ENCODE results near the gene CFAP210.
A peak's percentile ranks its signal among the peaks of the same experiment; 100 is the strongest.

Gene CFAP210, protein sequence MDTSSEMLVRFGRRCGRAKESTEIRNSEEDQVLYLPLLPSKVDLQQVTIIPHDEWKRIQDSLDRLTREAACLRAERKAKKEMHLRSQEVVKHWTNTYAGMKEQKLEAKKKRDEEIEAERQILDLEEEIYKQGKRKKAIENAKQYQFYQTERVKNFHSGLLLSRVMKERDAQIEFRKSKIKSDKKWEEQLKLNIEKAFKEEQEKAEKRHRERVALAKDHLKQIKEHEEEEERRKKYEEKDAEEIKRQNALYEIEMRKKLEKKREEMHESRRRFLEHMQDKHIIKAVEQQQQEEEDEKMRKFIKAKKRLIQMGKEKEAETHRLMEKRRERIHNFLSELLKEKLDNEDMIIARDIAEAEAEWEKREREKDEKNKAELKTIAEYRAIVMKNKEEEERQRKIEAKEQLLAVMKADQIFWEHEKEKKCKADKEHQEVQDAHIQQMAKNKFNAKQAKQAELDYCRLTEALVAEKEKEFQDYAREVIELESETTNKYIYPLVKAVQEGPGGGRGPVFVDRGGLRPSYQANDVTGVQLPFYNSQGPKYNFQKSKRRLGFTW

DNA sequence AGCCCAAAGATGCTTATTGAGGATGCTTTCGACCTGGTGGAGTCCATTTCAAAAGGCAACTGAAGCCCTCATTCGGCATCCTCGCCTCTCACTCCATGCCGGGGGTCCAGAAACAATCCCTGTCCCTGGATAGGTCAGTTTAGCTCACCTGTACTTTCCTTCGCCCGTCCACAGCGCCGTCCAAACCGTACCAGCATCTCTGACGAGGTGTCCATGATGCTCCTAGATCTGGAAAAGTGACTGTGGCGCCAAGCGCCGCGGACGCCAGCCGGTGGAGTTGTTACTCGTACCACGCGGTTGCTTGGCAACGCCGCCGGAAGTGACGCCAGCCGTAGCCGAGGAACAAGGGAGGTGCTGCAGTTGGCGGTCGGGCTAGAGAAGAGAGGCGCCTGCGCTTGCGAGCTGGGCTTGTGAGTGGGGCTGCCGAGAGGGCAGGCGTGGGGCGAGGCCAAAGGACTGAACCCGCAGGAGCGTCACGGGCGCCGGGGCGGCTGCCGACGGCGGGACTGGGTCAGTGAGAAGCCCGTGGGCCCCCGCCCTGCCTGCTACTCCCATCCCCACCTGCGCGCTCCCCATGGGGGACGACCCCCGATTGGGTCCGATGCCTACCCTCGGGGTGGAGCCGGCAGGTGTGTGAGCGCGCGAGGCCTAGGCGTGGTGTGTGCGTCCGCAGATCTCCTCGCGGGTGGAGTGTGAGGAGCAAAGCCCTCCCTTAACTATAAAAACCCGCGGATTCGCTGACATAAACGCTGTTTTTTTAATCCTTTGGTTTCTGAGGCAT is at the start of gene CFAP210, which contains the start of gene PHOSPHO2:
Gene CFAP210, minus strand, starts transcription at position 293 of the 781 bp plus-strand sequence. Its CDS starts 78 bp downstream, at position 215.
Gene PHOSPHO2, plus strand, starts transcription at position 357 of the 781 bp plus-strand sequence. CDS start 6,503 bp downstream, outside the sequence.
- DNase-seq (ENCODE audit: low spot score in 2 of 2): peak; percentile 96 to 99
- Mint-ChIP-seq H3K4me3 (peak within 1 kb of the TSS; percentile 90), H3K4me1 (peaks cover 12% of the 10 kb centered on the region), H3K27ac (peak within 1 kb of the TSS; percentile 96), H3K36me3 (peaks cover 32% of the 10 kb centered on the region), H3K9me3 (peaks cover 4% of the 10 kb centered on the region)
- ATAC-seq: peak; percentile 100

DNA sequence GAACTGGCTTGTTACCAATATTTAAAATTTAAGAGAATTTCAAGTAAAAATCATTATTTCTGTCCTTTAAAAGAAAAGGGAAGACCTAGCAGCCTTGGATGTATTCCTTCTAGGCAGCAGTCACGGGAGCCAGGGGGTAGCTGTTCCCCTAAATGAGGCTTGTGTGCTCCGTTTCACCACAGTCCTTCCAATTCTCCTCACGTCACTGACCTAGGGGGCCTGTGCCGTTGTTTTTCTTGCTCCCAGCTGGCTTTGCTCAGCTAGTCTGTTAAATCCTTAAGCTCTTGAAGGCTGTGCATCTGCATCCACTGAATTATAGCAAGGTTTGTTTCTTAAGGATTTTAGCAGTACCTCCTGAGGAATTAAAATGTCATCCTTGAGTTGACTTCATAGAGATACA is 49.3 kb upstream of the CFAP210 start:
- Mint-ChIP-seq H3K36me3 (peaks cover 9% of the 10 kb centered on the region), H3K4me1 (peaks cover 10% of the 10 kb centered on the region), H3K9me3 (no peaks in the 10 kb centered on the region), H3K4me3 (no peak overlapping the region), H3K27ac (no peak overlapping the region)
- ATAC-seq: no peak
- no peak for DNase-seq (ENCODE audit: low spot score in 2 of 2)

DNA sequence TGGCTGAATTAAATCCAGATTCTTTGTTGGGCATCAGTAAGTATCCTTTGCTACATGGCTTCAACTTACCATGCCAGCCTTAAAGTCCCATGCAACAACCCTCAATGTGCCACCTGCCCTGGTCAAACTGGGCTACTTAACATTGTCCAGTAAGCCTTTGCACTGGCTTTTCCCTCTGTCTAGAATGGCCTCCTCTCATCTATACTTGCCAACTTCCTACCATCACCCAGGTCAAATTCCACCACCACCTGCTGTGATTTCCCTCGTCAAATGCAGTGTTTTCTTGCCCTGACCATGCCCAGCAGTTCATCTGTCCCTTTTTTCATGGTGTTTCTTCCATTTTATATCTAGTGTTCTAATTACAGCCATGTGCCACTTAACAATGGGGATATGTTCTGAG is 45.1 kb upstream of the CFAP210 start:
- Mint-ChIP-seq H3K4me3 (no peak overlapping the region), H3K4me1 (peaks cover 10% of the 10 kb centered on the region), H3K36me3 (peaks cover 12% of the 10 kb centered on the region), H3K9me3 (no peaks in the 10 kb centered on the region), H3K27ac (no peak overlapping the region)
- ATAC-seq (no peak), DNase-seq (ENCODE audit: low spot score in 2 of 2) (no peak)

DNA sequence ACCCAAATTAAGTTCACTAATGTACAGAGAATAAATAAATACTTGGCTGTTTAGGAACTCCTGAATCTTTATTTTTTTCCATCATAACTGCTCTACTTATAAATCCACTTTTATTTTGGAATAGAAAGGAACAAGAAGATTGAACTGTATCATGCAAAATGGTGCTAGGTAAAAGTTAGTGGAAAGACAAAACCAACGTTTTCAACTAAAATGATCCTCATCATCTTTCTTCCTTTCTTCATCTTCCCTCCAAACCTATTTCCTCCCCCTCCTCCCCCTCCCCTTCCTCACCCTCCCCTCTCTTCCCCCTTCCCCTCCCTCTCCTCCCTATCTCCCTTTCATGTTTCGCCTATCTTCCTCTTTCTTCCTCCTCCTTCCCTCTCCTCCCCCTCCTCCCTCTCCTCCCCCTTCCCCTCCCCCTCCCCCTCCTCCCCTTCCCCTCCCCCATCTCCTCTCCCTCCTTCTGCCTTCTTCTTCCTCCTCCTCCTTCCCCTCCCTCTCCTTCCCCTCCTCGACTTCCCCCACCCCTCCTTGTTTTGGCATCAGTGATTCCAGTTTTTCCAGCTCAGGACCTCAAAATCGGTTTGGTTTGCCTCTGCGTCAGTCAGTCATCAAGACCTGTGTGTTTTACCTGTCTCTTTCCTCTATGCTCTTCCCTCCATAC is 44.5 kb upstream of the CFAP210 start:
- ATAC-seq (no peak), DNase-seq (ENCODE audit: low spot score in 2 of 2) (no peak)
- H3K4me3 Mint-ChIP-seq: no peak overlapping the region
- H3K9me3 Mint-ChIP-seq: no peaks in the 10 kb centered on the region
- H3K27ac Mint-ChIP-seq: no peak overlapping the region
- H3K4me1 Mint-ChIP-seq: peaks cover 11% of the 10 kb centered on the region
- H3K36me3 Mint-ChIP-seq: peaks cover 9% of the 10 kb centered on the region

DNA sequence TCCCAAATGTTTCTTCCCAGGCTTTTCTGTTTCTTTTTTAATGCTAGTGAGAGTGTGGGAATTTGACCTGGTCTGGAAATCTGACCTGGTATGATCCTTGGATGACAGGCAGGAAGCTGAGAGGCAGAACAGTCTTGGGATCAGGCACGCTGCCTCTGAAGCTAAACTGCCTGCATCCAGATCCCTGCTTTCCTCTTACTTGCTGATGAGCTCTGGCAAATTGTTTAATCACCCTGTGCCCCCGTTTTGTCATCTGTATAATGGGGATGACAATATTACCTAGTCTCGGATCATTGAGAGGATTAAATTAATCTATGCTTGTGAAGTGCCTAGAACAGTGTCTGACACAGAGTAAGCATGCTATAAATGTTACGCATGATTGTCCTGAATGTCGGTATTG is 42.7 kb upstream of the CFAP210 start:
- ATAC-seq (no peak), DNase-seq (ENCODE audit: low spot score in 2 of 2) (no peak)
- Mint-ChIP-seq H3K4me3 (no peak overlapping the region), H3K27ac (no peak overlapping the region), H3K4me1 (peaks cover 24% of the 10 kb centered on the region), H3K36me3 (peaks cover 14% of the 10 kb centered on the region), H3K9me3 (no peaks in the 10 kb centered on the region)

DNA sequence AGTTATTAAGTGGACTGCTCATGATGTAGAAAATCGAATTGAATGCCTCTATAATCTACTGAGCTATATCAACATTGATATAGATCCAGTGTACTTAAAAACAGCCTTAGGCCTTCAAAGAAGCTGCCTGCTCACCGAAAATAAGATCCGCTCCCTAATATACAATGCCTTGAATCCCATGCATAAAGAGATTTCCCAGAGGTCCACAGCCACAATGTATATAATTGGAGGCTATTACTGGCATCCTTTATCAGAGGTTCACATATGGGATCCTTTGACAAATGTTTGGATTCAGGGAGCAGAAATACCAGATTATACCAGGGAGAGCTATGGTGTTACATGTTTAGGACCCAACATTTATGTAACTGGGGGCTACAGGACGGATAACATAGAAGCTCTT is 41.4 kb upstream of the CFAP210 start:
- ATAC-seq (no peak), DNase-seq (ENCODE audit: low spot score in 2 of 2) (no peak)
- Mint-ChIP-seq H3K36me3 (peaks cover 14% of the 10 kb centered on the region), H3K4me1 (peaks cover 26% of the 10 kb centered on the region), H3K9me3 (no peaks in the 10 kb centered on the region), H3K27ac (no peak overlapping the region), H3K4me3 (peak overlapping the region; percentile 88)

DNA sequence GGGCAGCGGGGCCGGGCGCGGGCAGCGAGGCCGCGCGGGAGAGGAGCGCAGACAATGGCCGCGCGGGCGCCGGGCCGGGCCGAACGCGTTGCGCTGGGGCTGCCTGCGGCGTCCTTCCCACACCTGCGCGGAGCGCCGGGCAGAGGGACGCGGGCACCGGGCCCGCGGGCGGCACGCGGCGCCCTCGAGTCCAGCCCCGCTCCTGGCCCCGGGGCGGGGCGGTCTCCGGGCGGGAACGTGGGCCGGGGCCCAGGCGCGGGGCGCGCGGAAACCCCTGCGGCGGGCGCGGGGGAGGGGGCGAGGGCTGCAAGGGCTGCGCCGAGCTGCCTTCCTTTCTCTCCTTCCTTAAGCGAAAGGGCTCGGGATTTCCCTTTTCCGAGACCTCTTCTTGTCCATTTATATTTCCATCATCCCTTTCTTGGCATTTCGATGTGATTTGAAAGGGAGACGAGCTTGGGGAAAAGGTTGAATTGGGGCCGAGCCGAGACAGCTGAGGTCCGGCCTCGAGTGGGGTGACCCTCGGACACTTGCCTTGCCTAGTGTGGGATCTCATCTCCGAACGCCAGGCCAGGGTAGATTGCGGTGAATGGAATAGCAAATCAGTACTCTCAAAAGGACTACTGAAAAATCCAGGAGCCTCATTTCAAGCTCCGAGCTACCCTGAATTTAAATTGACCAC is 40.1 kb upstream of the CFAP210 start:
- Mint-ChIP-seq H3K4me1 (peaks cover 21% of the 10 kb centered on the region), H3K4me3 (peak overlapping the region; percentile 88), H3K27ac (no peak overlapping the region), H3K36me3 (peaks cover 14% of the 10 kb centered on the region), H3K9me3 (no peaks in the 10 kb centered on the region)
- DNase-seq (ENCODE audit: low spot score in 2 of 2): peak; percentile 17 to 58
- peak; percentile 68 for ATAC-seq

DNA sequence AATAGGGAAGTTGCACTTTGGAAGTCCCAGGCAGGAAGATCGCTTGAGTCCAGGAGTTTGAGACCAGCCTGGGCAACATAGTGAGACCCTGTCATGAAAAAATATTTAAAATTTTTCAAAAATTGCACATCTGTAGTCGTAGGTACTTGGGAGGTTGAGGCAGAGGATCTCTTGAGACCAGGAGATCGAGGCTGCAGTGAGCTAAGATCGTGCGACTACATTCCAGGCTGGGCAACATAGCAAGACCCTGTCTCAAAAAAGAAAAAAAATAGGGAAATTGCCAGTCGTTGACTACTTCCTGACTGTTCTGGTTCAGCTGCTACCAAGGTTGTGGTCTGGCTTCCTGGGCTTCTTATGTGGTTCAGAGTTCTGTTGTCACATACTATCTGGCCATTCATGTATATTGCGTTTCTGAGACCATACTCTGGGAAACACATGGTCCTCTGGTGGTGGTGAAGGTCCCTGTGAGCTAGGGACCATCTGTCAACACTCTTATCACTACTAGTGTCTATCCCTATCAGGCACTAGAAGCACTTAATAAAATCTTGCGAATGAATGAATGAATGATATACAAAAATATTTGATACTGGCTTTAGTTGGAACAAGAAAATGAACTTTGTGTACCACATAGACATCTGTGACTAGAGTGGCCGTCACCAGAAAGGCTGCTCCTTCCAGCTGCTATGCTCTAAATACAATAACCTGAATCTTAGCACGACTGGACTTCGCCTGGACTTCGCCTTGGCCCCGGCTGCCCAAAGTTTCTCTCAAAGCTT is 38.6 kb upstream of the CFAP210 start:
- no peaks in the 10 kb centered on the region for H3K9me3 Mint-ChIP-seq

DNA sequence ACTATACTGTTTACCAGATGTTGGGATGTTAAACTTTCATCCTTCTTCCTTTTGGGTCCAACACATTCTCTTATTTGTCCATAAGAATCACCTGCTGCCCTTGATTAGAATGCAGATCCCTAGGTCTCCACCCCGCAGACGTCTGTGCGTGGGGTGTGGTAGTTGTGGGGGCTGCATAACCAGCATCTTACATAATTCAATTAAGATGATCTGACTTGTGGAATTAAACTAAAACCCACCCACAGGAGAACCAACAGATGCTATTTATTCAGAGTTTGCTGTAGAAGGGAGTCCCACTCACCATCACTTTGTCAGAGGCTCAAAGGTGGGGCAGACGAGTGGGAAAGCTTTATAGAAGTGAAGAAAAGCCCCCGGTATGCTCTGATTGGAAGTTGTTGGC is 37.9 kb upstream of the CFAP210 start:
- Mint-ChIP-seq H3K36me3 (peaks cover 11% of the 10 kb centered on the region), H3K27ac (no peak overlapping the region), H3K4me1 (peaks cover 17% of the 10 kb centered on the region), H3K9me3 (no peaks in the 10 kb centered on the region), H3K4me3 (no peak overlapping the region)
- no peak for DNase-seq (ENCODE audit: low spot score in 2 of 2)
- ATAC-seq: no peak

More for the DNA sequence above, 38.6 kb upstream of the CFAP210 start:
- Mint-ChIP-seq H3K36me3 (peaks cover 14% of the 10 kb centered on the region), H3K27ac (peak overlapping the region; percentile 84), H3K4me1 (peaks cover 17% of the 10 kb centered on the region), H3K4me3 (peak overlapping the region; percentile 88)
- DNase-seq (ENCODE audit: low spot score in 2 of 2): peak in 1 of 2 donors; percentile 43
- ATAC-seq: no peak

DNA sequence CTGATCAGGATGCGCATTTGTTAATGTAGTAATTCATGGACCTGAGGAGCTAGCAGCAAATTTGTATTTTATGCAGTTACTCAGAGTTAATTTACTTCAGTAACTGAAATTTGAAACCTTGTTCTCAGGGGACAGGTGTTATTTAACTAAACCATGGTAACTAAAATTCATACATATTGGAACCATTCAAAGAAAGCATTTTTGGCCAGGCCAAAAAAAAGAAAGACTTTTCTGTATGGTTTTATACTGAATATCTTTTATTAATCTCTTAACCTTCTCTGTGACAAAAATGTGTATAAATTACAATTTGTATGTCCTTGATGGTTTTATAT is 35.0 kb upstream of the CFAP210 start:
- DNase-seq (ENCODE audit: low spot score in 2 of 2): no peak
- Mint-ChIP-seq H3K4me3 (no peak overlapping the region), H3K4me1 (peaks cover 17% of the 10 kb centered on the region), H3K27ac (no peak overlapping the region), H3K36me3 (peaks cover 6% of the 10 kb centered on the region), H3K9me3 (no peaks in the 10 kb centered on the region)
- ATAC-seq: no peak

DNA sequence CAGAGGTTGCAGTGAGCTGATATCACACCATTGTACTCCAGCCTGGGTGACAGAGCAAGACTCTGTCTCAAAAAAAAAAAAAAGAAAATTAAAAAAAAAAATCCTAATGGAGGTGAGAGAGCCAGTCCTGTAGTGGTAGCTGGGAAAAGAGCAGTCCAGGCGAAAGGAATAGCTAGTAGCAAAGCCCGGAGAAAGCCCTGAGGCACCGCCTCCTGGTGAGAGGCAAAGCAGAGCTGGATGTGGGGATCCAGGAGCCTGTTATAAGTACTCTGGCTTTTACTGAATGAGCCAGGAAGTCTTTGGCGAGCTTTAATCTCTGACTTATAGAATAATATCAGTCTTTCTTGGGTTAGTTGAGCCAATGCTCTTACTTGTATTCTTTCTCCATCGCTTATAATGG is 32.9 kb upstream of the CFAP210 start:
- Mint-ChIP-seq H3K4me3 (no peak overlapping the region), H3K9me3 (no peaks in the 10 kb centered on the region), H3K36me3 (no peaks in the 10 kb centered on the region), H3K4me1 (peaks cover 4% of the 10 kb centered on the region), H3K27ac (no peak overlapping the region)
- DNase-seq (ENCODE audit: low spot score in 2 of 2) (no peak), ATAC-seq (no peak)

DNA sequence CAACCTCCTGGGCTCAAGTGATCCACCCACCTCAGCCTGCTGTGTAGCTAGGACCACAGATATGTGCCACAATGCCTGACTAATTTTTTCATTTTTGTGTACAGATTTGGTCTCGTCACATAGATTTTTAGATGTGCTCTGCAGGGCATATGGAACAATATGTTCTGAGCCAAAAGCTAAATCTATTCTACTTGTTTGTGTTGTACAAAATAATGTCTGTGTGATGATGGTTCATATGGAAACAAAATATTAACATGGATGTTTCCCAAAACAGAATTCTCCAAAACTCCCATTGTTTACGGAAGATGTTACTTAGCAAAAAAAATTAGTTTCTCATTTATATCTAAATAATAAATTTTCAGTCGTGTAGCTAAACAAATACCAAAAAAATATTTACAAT is 26.8 kb upstream of the CFAP210 start:
- no peaks in the 10 kb centered on the region for H3K9me3 Mint-ChIP-seq
- H3K27ac Mint-ChIP-seq: no peak overlapping the region
- DNase-seq (ENCODE audit: low spot score in 2 of 2) (no peak), ATAC-seq (no peak)
- peaks cover 5% of the 10 kb centered on the region for H3K4me1 Mint-ChIP-seq
- H3K36me3 Mint-ChIP-seq: no peaks in the 10 kb centered on the region
- H3K4me3 Mint-ChIP-seq: no peak overlapping the region

DNA sequence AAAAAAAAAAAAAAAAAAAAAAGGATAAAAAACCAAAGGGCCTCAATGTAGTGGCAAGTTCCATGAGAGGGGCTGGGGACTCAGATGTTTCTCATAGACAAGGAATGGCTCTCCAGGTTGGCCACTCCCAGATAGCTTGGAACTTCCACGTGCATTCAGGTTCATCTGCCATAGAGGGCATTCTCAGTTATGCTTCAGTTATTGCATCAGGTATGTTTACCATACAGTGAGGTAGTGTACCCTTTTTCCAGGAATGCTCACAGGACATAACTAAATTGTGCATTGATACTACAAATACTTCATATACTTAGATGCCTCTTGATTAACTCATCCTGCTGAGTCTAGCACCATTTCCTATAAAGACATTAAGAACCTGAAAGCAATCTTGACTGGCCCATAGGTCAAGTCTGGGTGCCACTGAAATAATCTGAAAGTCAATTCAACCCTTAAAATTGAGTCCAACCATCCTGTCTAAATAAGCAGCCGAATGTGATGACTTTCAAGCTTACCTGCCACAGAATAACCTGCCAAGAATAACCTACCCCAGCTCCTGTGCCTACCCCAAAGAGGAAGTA is 24.8 kb upstream of the CFAP210 start:
- DNase-seq (ENCODE audit: low spot score in 2 of 2): no peak
- Mint-ChIP-seq H3K9me3 (no peaks in the 10 kb centered on the region), H3K4me1 (peaks cover 5% of the 10 kb centered on the region), H3K36me3 (no peaks in the 10 kb centered on the region), H3K27ac (no peak overlapping the region), H3K4me3 (no peak overlapping the region)
- ATAC-seq: no peak

DNA sequence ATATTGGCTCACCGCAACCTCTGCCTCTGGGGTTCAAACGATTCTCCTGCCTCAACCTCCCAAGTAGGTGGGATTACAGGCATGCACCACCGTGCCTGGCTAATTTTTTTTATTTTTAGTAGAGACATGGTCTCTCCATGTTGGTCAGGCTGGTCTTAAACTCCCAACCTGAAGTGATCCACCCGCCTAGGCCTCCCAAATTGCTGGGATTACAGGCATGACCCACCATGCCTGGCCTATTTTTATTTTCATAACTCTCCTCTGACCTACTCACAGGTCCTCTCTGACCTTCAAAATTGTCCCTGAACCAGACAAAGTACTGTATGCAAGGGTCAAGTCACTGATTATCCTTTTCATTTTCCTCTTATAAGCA is 23.5 kb upstream of the CFAP210 start:
- Mint-ChIP-seq H3K27ac (no peak overlapping the region), H3K4me3 (no peak overlapping the region), H3K4me1 (peaks cover 5% of the 10 kb centered on the region), H3K9me3 (no peaks in the 10 kb centered on the region), H3K36me3 (no peaks in the 10 kb centered on the region)
- DNase-seq (ENCODE audit: low spot score in 2 of 2) (no peak), ATAC-seq (no peak)
